Esophagus muscularis mucosa (tissue), 4 donors: Measurements from ENCODE around the gene MGAT4C. TPM values are rescaled to one million over a fixed set of nuclear protein-coding genes. Genes with fewer than 3 reads are reported as not detected.

Experiments
- DNase-seq: peaks from one replicate; pipeline ENCODE4 v3.0.0-alpha.2; 2017; ENCODE audit errors: extremely low spot score
- H3K27ac ChIP-seq, 4 donors: fragments of 200-600 bp; sonication (generic); replicated peaks in 1 of 4; 1 replicate in 3 of 4; 2 replicates in 1 of 4; pipeline ENCODE4 v1.5.1; 2016 to 2019; ENCODE audit warnings: mild to moderate bottlenecking in 1 of 4
- H3K27me3 ChIP-seq, 4 donors: fragments of 200-600 bp; sonication (generic); one replicate each; pipeline versions ENCODE4 v1.5.1 to v1.6.0; 2016 to 2019
- H3K36me3 ChIP-seq, 4 donors: fragments of 200-600 bp; sonication (generic); one replicate each; pipeline ENCODE4 v1.5.1; 2016 to 2019
- H3K4me1 ChIP-seq, 4 donors: fragments of 200-600 bp; sonication (generic); one replicate each; pipeline ENCODE4 v1.5.1; 2016 to 2019
- H3K4me3 ChIP-seq, 4 donors: fragments of 200-600 bp; sonication (generic); 1 replicate in 2 of 4; 2 replicates in 2 of 4; pipeline ENCODE4 v1.5.1; 2016 to 2019; ENCODE audit warnings: mild to moderate bottlenecking in 4 of 4, moderate library complexity in 1 of 4
- H3K9me3 ChIP-seq, 4 donors: fragments of 200-600 bp; sonication (generic); 1 replicate in 3 of 4; 2 replicates in 1 of 4; pipeline ENCODE4 v1.5.1; 2016 to 2019
- CTCF ChIP-seq, 3 experiments: fragments of 200-600 bp in 2 of 3; fragments of 450-650 bp in 1 of 3; sonication (generic) in 2 of 3; IDR thresholded peaks; one replicate each; pipeline ENCODE4 v1.5.1; 2017 to 2019; ENCODE audit warnings: antibody characterized with exemption in 3 of 3, mild to moderate bottlenecking in 2 of 3, moderate library complexity in 1 of 3
- EP300 ChIP-seq: sonication (generic); formaldehyde crosslinking; IDR thresholded peaks from one replicate; pipeline ENCODE4 v1.6.1; 2017; ENCODE audit warnings: antibody characterized with exemption
- POLR2A ChIP-seq: fragments of 450-650 bp; IDR thresholded peaks from one replicate; pipeline ENCODE4 v1.6.1; 2017; ENCODE audit warnings: antibody characterized with exemption, moderate library complexity, mild to moderate bottlenecking, low read depth
- POLR2AphosphoS5 ChIP-seq, 2 donors: sonication (generic); formaldehyde crosslinking; IDR thresholded peaks; one replicate each; pipeline ENCODE4 v1.6.1; 2017; ENCODE audit warnings: antibody characterized with exemption in 2 of 2
- WGBS: methylation state at CpG from one replicate; pipeline ENCODE4 v1.1.5; 2018; 5-methylcytosine and 5-hydroxymethylcytosine counted together
- intact Hi-C: fragments of 100-400 bp; cut with DNase I; formaldehyde crosslinking; loops from one replicate; pipeline ENCODE4 v1.15.1; 2023
- total RNA-seq, 4 donors: library from RNA; depleted of rRNA; stranded (reverse); fragments of >200 nt; gene quantifications; one replicate each; pipeline versions ENCODE4 v1.1.0 to v1.2.1, GENCODE V29; 2016

The MGAT4C gene
- total RNA-seq, 4 donors from 2014 or later = 0.19 to 2.5 (median 0.38) TPM

GRCh38 chr12:86170051-86170450, 86.1 kb downstream of the MGAT4C start:
- H3K4me1 ChIP-seq = no peaks in the 10 kb centered on the region
- no peak for TF ChIP-seq CTCF (IDR thresholded peaks at IDR 0.05)
- TF ChIP-seq POLR2A = no peak
- TF ChIP-seq POLR2AphosphoS5 (IDR thresholded peaks at IDR 0.05) = no peak
- TF ChIP-seq EP300 = no peak
- H3K9me3 ChIP-seq = no peaks in the 10 kb centered on the region
- DNase-seq = no peak
- no peaks in the 10 kb centered on the region for H3K27me3 ChIP-seq
- intact Hi-C loops = no loop called here
- no peak overlapping the region for H3K27ac ChIP-seq
- no peak overlapping the region for H3K4me3 ChIP-seq
- 42% methylated on average over 1 of the region's 1 CpG for WGBS
- no peaks in the 10 kb centered on the region for H3K36me3 ChIP-seq

GRCh38 chr12:86158956-86159355, 97.2 kb downstream of the MGAT4C start:
- intact Hi-C loops = no loop called here
- TF ChIP-seq EP300 (no peak), CTCF (IDR thresholded peaks at IDR 0.05) (no peak), POLR2A (no peak), POLR2AphosphoS5 (IDR thresholded peaks at IDR 0.05) (no peak)
- H3K27me3 ChIP-seq = no peaks in the 10 kb centered on the region
- no peaks in the 10 kb centered on the region for H3K9me3 ChIP-seq
- WGBS = 90% methylated on average over 4 of the region's 4 CpGs
- no peaks in the 10 kb centered on the region for H3K36me3 ChIP-seq
- no peaks in the 10 kb centered on the region for H3K4me1 ChIP-seq
- H3K4me3 ChIP-seq = no peak overlapping the region
- H3K27ac ChIP-seq = no peak overlapping the region
- no peak for DNase-seq

GRCh38 chr12:86154620-86155019, 101.6 kb downstream of the MGAT4C start:
- no peak overlapping the region for H3K4me3 ChIP-seq
- no peaks in the 10 kb centered on the region for H3K9me3 ChIP-seq
- 71% methylated on average over 6 of the region's 6 CpGs for WGBS
- no peak overlapping the region for H3K27ac ChIP-seq
- no peak for TF ChIP-seq POLR2A
- no peak for TF ChIP-seq CTCF (IDR thresholded peaks at IDR 0.05)
- TF ChIP-seq POLR2AphosphoS5 (IDR thresholded peaks at IDR 0.05) = no peak
- no peak for TF ChIP-seq EP300
- no peaks in the 10 kb centered on the region for H3K27me3 ChIP-seq
- H3K4me1 ChIP-seq = no peaks in the 10 kb centered on the region
- no peak for DNase-seq
- intact Hi-C loops = no loop called here
- no peaks in the 10 kb centered on the region for H3K36me3 ChIP-seq

GRCh38 chr12:86148612-86149011, 107.6 kb downstream of the MGAT4C start:
- Histone ChIP-seq H3K4me3 (no peak overlapping the region), H3K36me3 (no peaks in the 10 kb centered on the region), H3K9me3 (no peaks in the 10 kb centered on the region), H3K27me3 (no peaks in the 10 kb centered on the region), H3K4me1 (no peaks in the 10 kb centered on the region), H3K27ac (no peak overlapping the region)
- TF ChIP-seq POLR2AphosphoS5 (IDR thresholded peaks at IDR 0.05) = no peak
- no peak for TF ChIP-seq EP300
- no peak for TF ChIP-seq POLR2A
- TF ChIP-seq CTCF (IDR thresholded peaks at IDR 0.05) = no peak
- intact Hi-C loops = no loop called here
- DNase-seq = no peak

GRCh38 chr12:86148071-86148470, 108.1 kb downstream of the MGAT4C start:
- intact Hi-C loops = no loop called here
- Histone ChIP-seq H3K4me1 (no peaks in the 10 kb centered on the region), H3K9me3 (no peaks in the 10 kb centered on the region), H3K4me3 (no peak overlapping the region), H3K27ac (no peak overlapping the region), H3K36me3 (no peaks in the 10 kb centered on the region), H3K27me3 (no peaks in the 10 kb centered on the region)
- no peak for DNase-seq
- 63% methylated on average over 3 of the region's 3 CpGs for WGBS
- TF ChIP-seq POLR2AphosphoS5 (IDR thresholded peaks at IDR 0.05) = no peak
- TF ChIP-seq EP300 = no peak
- TF ChIP-seq CTCF (IDR thresholded peaks at IDR 0.05) = no peak
- TF ChIP-seq POLR2A = no peak
